Left lung (tissue), 10 donors: Measurements from ENCODE around the gene PLLP. TPM values are rescaled to one million over a fixed set of nuclear protein-coding genes. Genes with fewer than 3 reads are reported as not detected.
"Not testable (repeated sequence)": the region's sequence is repeated elsewhere in the genome, so short reads cannot be mapped to it uniquely, and the experiment has no call there.

Experiments used
- ATAC-seq: fragments of 200-7000 bp; cut with Tn5 transposase; one replicate; pipeline ENCODE4 v1.9.1; 2020; ENCODE audit warnings: moderate library complexity
- DNase-seq, 4 donors: peaks; one replicate each; pipeline ENCODE4 v3.0.0-alpha.2; 2013 to 2020
- H3K27ac ChIP-seq, 2 donors: fragments of 200-600 bp; sonication (generic) in 1 of 2; one replicate each; pipeline versions ENCODE4 v1.5.0 to v1.8.0; 2020 to 2021
- H3K27me3 ChIP-seq, 2 donors: fragments of 200-600 bp; sonication (generic) in 1 of 2; one replicate each; pipeline versions ENCODE4 v1.5.0 to v1.8.0; 2020 to 2021
- H3K36me3 ChIP-seq, 2 donors: fragments of 200-600 bp; sonication (generic) in 1 of 2; one replicate each; pipeline versions ENCODE4 v1.5.0 to v1.8.0; 2020 to 2021
- H3K4me1 ChIP-seq, 2 donors: fragments of 200-600 bp; one replicate each; pipeline ENCODE4 v1.8.0; 2021
- H3K4me3 ChIP-seq, 2 donors: fragments of 200-600 bp; sonication (generic) in 1 of 2; one replicate each; pipeline versions ENCODE4 v1.5.0 to v1.8.0; 2020 to 2021; ENCODE audit warnings: mild to moderate bottlenecking in 1 of 2
- H3K9me3 ChIP-seq, 2 donors: fragments of 200-600 bp; sonication (generic) in 1 of 2; one replicate each; pipeline versions ENCODE4 v1.5.0 to v1.8.0; 2020 to 2021
- intact Hi-C, 2 donors: fragments of 100-400 bp; cut with DNase I; formaldehyde crosslinking; loops; one replicate each; pipeline versions ENCODE4 v1.11.2 to v1.14.2; 2022
- polyA plus RNA-seq, 6 donors: library from polyadenylated mRNA; unstranded; fragments of 120-200 nt; gene quantifications; one replicate each; pipeline ENCODE4 v1.2.1, GENCODE V29; 2013; ENCODE audit not compliant: insufficient read length in 6 of 6
- total RNA-seq, 2 donors: library from RNA; stranded (reverse); fragmentation: NEBNext Ultra II Directional; extraction: Animal tissue kit (Norgen Biotek cat#: 25700); gene quantifications; one replicate each; pipeline ENCODE4 v1.2.1, GENCODE V29; 2021
- TF ChIP-seq, protein P1 (sequence below), 2 donors: fragments of 200-600 bp; sonication (generic) in 1 of 2; IDR thresholded peaks; one replicate each; pipeline versions ENCODE4 v1.5.0 to v1.8.0; 2021; ENCODE audit warnings: antibody characterized with exemption in 2 of 2
- donor health status: DM: no; HTN: yes; CAD: no.
- donor health status: DM: no; HTN: no; CAD: no.

The PLLP gene
- total and polyA plus RNA-seq, 8 donors: 3.5 to 70.6 (median 5.7) TPM

DNA sequence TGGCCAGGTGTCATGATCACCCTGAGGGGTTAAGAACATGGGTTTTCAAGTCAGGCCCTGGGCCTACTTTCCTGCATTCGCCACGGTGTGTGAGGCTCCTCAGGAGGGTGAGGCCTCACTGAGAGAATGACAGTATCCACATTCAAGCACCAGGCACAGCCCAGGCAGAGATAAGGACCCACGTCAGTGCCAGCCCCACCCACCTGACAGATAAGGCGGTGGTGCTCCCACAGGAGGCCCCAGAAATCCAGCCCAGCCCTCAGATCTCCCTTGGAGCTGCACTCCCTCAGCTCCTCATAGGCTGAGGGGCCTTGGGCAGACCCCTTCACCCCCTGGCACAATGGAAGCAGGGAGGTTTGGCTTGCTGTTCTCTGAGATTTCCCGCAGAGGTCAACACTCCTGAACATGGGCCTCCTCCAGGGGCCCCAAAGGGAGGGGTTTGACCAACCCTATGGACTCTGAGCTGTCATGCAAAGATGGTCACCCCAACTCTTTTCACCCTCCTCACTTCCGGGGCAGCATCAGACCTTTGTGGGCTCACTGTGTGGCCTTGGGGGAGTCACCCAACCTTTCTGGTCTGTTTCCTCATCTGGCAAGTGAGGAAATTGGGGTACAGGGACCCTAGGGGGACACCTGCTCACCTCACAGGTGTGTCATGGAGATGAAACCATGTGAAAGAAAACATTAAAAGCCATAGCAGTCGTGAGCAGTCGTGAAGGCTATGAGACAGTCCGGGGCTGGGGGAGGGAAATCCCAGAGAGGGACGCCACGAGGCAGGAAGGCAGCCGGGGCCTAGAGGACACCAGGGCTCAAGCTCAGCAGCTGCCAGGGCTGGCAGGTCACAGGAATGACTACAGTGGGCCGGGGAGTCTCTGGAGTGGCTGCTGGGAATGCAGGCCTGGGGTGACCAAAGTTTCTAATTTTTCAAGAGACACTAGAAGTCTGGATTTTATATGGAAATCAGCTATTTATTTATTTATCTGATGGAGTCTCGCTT is 15.4 kb downstream of the PLLP start:
- Histone ChIP-seq H3K36me3 (no peaks in the 10 kb centered on the region), H3K27ac (peak overlapping the region; percentile 57 to 74), H3K4me1 (peaks cover 22 to 49% of the 10 kb centered on the region in 2 donors), H3K9me3 (no peaks in the 10 kb centered on the region), H3K4me3 (no peak overlapping the region), H3K27me3 (no peaks in the 10 kb centered on the region)
- ATAC-seq (peak; percentile 45), DNase-seq (peak in 1 of 4 donors; percentile 70)
- intact Hi-C loops: no loop called here
- TF ChIP-seq, protein P1, sequence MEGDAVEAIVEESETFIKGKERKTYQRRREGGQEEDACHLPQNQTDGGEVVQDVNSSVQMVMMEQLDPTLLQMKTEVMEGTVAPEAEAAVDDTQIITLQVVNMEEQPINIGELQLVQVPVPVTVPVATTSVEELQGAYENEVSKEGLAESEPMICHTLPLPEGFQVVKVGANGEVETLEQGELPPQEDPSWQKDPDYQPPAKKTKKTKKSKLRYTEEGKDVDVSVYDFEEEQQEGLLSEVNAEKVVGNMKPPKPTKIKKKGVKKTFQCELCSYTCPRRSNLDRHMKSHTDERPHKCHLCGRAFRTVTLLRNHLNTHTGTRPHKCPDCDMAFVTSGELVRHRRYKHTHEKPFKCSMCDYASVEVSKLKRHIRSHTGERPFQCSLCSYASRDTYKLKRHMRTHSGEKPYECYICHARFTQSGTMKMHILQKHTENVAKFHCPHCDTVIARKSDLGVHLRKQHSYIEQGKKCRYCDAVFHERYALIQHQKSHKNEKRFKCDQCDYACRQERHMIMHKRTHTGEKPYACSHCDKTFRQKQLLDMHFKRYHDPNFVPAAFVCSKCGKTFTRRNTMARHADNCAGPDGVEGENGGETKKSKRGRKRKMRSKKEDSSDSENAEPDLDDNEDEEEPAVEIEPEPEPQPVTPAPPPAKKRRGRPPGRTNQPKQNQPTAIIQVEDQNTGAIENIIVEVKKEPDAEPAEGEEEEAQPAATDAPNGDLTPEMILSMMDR (IDR thresholded peaks at IDR 0.05): no peak

DNA sequence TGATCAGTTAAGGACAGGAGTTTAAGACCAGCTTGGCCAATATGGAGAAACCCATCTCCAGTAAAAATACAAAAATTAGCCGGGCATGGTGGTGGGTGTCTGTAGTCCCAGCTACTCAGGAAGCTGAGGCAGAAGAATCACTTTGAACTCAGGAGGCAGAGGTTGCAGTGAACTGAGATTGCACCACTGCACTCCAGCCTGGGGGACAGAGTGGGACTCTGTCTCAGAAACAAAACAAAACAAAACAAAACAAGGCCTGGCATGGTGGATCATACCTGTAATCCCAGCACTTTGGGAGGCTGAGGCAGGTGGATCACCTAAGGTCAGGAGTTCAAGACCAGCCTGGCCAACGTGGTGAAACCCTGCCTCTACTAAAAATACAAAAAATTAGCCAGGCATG is 17.1 kb downstream of the PLLP start:
- DNase-seq, H3K36me3 ChIP-seq, H3K27me3 ChIP-seq, H3K4me3 ChIP-seq, intact Hi-C loops, ATAC-seq, H3K9me3 ChIP-seq: not testable (repeated sequence)
- Histone ChIP-seq H3K27ac (peak overlapping the region; percentile 74 to 83), H3K4me1 (peaks cover 22 to 49% of the 10 kb centered on the region in 2 donors)

DNA sequence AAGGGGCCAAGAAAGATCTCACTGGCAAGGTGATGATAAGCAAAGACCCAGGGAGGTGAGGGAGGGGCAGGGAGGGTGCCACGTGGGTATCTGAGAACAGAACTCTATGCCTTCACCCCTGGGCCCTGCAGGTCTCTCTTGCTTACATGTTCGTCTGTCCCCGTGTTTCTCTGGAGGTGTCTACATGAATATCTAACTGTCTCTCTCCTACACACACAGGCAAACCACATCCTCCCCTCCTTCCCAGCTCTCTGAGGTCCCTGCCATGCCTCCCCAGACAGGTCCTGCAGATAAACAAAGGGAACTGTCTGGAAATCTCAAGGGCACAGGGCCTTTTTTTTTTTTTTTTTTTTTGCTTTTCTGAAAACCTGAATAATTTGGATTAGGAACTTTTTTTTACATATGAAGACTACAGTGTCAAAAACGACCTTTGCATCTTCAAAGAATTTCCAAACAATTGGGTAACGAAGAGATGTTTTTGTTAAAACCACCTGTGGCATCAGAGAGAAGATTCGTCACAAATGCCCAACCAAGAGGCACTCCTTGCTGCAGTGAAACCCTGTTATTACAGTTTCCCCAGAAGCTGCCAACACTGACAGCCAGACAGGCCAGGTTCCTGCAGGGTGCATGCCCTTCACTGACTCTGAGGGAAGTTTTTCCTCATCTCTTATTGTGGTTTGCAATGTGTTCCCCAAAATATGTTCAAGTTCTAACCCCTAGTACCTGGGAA is 17.8 kb downstream of the PLLP start:
- ATAC-seq: peak; percentile 3
- TF ChIP-seq, protein P1 (IDR thresholded peaks at IDR 0.05): no peak

DNA sequence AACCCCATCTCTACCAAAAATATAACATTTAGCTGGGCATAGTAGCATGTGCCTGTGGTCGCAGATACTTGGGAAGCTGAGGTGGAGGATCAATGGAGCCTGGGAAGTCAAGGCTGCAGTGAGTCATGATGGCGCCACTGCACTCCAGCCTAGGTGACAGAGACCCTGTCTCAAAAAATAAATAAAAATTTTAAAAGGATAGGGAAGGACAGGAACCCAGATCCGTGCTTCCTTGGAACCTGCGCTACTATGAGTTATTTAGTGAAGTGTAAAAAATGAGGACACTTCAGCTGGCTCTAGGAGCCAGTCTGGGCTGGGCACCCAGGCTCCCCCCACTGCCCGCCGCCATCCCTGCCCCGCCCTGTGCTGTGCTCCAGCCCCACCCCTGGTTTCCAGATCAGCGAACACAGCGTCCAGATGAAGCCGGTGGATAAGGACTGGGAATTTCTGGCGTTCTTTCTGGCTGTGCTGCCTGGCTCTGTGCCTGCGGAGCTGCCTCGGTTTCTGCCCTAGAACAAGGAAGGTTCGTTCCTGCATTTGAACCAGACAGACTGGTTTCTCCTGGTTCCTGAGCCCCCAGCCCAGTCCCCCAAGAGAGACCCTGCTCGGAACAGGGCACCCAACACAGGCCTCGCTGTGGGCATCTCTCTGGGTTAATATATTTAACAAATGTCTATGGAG is 18.5 kb downstream of the PLLP start:
- no peaks in the 10 kb centered on the region for H3K9me3 ChIP-seq
- H3K27ac ChIP-seq: peak overlapping the region; percentile 74 to 83
- no peaks in the 10 kb centered on the region for H3K27me3 ChIP-seq
- no peaks in the 10 kb centered on the region for H3K36me3 ChIP-seq
- ATAC-seq: peak; percentile 86
- DNase-seq: peak in 3 of 4 donors; percentile 65 to 88 (median 85)
- no peak overlapping the region for H3K4me3 ChIP-seq
- intact Hi-C loops: no loop called here
- TF ChIP-seq, protein P1 (IDR thresholded peaks at IDR 0.05): no peak
- peaks cover 22 to 49% of the 10 kb centered on the region in 2 donors for H3K4me1 ChIP-seq

More for the DNA sequence above, 17.8 kb downstream of the PLLP start:
- H3K9me3 ChIP-seq: no peaks in the 10 kb centered on the region
- no peak for DNase-seq
- H3K4me3 ChIP-seq: no peak overlapping the region
- intact Hi-C loops: no loop called here
- H3K27me3 ChIP-seq: no peaks in the 10 kb centered on the region
- peaks cover 22 to 49% of the 10 kb centered on the region in 2 donors for H3K4me1 ChIP-seq
- H3K36me3 ChIP-seq: no peaks in the 10 kb centered on the region
- peak overlapping the region; percentile 74 to 83 for H3K27ac ChIP-seq

DNA sequence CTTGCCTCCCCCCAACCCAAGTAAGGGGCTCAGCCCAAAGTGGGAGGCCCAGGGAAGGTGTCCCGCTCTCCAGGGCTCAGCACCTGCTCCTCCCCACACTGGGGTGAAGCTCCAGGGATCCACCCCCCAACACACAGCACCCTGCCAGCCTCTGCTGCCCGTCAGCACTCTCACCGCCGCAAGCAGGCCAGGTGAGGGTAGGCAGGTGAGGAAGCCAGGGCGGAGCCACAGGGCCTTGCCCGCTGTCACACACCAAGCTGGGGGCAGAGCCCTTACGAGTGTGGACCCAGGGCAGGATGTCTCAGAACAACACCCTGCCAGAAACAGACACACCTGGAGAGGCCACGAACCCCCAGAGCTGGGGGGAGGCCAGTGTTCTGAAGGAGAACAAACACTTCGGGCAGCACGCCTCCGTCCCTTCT is 19.5 kb downstream of the PLLP start:
- Histone ChIP-seq H3K4me3 (no peak overlapping the region), H3K9me3 (no peaks in the 10 kb centered on the region), H3K27me3 (no peaks in the 10 kb centered on the region), H3K27ac (peak overlapping the region; percentile 74 to 83), H3K36me3 (no peaks in the 10 kb centered on the region), H3K4me1 (peaks cover 22 to 57% of the 10 kb centered on the region in 2 donors)
- intact Hi-C loops: no loop called here
- TF ChIP-seq, protein P1 (IDR thresholded peaks at IDR 0.05): no peak
- DNase-seq: peak in 3 of 4 donors; percentile 66 to 90 (median 87)
- peak; percentile 83 for ATAC-seq
